ENCODE measurements around the gene TACSTD2. TPM values are rescaled to one million over a fixed set of nuclear protein-coding genes. Genes with fewer than 3 reads are reported as not detected.

Gene TACSTD2
- total RNA-seq, 3 donors from 2014 or later: 1.1 to 335 (median 230) TPM

- Histone ChIP-seq H3K4me3 (no peak overlapping the region), H3K27me3 (no peaks in the 10 kb centered on the region), H3K9me3 (no peaks in the 10 kb centered on the region), H3K27ac (no peak overlapping the region), H3K4me1 (peaks cover 5 to 17% of the 10 kb centered on the region in 2 donors), H3K36me3 (no peaks in the 10 kb centered on the region)
- TF ChIP-seq POLR2AphosphoS5 (IDR thresholded peaks at IDR 0.05): no peak
- TF ChIP-seq, protein P1, sequence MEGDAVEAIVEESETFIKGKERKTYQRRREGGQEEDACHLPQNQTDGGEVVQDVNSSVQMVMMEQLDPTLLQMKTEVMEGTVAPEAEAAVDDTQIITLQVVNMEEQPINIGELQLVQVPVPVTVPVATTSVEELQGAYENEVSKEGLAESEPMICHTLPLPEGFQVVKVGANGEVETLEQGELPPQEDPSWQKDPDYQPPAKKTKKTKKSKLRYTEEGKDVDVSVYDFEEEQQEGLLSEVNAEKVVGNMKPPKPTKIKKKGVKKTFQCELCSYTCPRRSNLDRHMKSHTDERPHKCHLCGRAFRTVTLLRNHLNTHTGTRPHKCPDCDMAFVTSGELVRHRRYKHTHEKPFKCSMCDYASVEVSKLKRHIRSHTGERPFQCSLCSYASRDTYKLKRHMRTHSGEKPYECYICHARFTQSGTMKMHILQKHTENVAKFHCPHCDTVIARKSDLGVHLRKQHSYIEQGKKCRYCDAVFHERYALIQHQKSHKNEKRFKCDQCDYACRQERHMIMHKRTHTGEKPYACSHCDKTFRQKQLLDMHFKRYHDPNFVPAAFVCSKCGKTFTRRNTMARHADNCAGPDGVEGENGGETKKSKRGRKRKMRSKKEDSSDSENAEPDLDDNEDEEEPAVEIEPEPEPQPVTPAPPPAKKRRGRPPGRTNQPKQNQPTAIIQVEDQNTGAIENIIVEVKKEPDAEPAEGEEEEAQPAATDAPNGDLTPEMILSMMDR (IDR thresholded peaks at IDR 0.05): no peak
- TF ChIP-seq POLR2A (IDR thresholded peaks at IDR 0.05): no peak
- no peak for DNase-seq (ENCODE audit: low spot score in 2 of 2)
- intact Hi-C loops (cut with DNase I; ENCODE audit: low total_unique reads): no loop called here
These were observed 11.3 kb upstream of the TACSTD2 start for GRCh38 chr1:58588396-58588795.

GRCh38 chr1:58587667-58588066 lies 10.6 kb upstream of the TACSTD2 start:
- H3K27ac ChIP-seq: no peak overlapping the region
- H3K4me3 ChIP-seq: no peak overlapping the region
- H3K4me1 ChIP-seq: peaks cover 5 to 15% of the 10 kb centered on the region in 2 donors
- TF ChIP-seq POLR2A (IDR thresholded peaks at IDR 0.05): no peak
- TF ChIP-seq, protein P1 (IDR thresholded peaks at IDR 0.05): no peak
- TF ChIP-seq POLR2AphosphoS5 (IDR thresholded peaks at IDR 0.05): no peak
- no peaks in the 10 kb centered on the region for H3K9me3 ChIP-seq
- H3K36me3 ChIP-seq: no peaks in the 10 kb centered on the region
- no peaks in the 10 kb centered on the region for H3K27me3 ChIP-seq
- DNase-seq (ENCODE audit: low spot score in 2 of 2): no peak
- intact Hi-C loops (cut with DNase I; ENCODE audit: low total_unique reads): no loop called here

DNA sequence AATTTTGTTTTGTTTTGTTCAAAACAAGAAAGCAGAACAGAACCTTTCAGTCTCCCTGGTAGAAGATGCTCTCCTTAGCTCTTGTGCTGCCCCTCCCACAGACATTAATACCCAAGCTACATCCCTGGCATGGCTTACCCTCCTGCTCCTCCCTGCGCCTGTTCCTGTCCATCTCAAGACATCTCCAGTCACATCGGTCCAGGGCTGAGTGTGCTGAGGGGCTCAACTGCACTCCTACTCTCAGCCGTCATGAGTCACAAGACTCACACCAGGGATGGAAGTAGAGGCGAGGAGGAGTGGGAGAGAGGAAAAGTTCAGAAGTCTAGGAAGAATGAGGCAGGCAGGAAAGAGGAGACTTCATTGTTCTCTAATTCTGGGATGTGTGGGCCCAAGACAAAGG lies 9.2 kb upstream of the TACSTD2 start:
- Histone ChIP-seq H3K27ac (peak overlapping the region; percentile 5 to 30), H3K4me1 (peaks cover 5 to 6% of the 10 kb centered on the region in 2 donors), H3K4me3 (no peak overlapping the region), H3K9me3 (no peaks in the 10 kb centered on the region), H3K27me3 (no peaks in the 10 kb centered on the region), H3K36me3 (no peaks in the 10 kb centered on the region)
- no peak for DNase-seq (ENCODE audit: low spot score in 2 of 2)
- intact Hi-C loops (cut with DNase I; ENCODE audit: low total_unique reads): no loop called here
- TF ChIP-seq POLR2AphosphoS5 (IDR thresholded peaks at IDR 0.05) (no peak), POLR2A (IDR thresholded peaks at IDR 0.05) (no peak)
- TF ChIP-seq, protein P1 (IDR thresholded peaks at IDR 0.05): no peak

GRCh38 chr1:58585581-58586151 lies 8.6 kb upstream of the TACSTD2 start:
- Histone ChIP-seq H3K27me3 (no peaks in the 10 kb centered on the region), H3K36me3 (no peaks in the 10 kb centered on the region), H3K4me1 (peaks cover 5 to 6% of the 10 kb centered on the region in 2 donors), H3K27ac (peak overlapping the region; percentile 88 to 91), H3K4me3 (no peak overlapping the region), H3K9me3 (no peaks in the 10 kb centered on the region)
- intact Hi-C loops (cut with DNase I; ENCODE audit: low total_unique reads): no loop called here
- no peak for TF ChIP-seq POLR2AphosphoS5 (IDR thresholded peaks at IDR 0.05)
- no peak for DNase-seq (ENCODE audit: low spot score in 2 of 2)

DNA sequence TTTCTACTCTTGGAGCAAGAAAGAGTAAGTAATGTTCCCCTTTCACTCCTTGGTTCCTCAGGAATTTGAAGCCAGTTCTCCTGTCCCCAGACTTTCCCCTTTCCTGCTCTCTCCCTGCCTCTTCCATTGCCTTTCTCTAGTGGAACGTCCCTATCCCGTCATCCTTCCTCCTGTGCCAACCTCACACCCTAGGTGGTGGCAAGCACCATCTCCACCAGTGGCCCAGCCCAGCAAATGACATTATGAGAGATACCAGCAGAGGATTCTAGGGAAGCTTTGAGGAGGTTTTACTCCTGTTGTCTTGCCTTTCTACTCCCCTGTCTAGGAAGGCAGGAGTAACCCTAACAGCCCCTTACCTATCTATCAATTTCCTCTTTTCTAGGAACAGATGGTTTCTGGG lies 8.1 kb upstream of the TACSTD2 start:
- intact Hi-C loops (cut with DNase I; ENCODE audit: low total_unique reads): no loop called here
- Histone ChIP-seq H3K4me1 (peaks cover 5 to 6% of the 10 kb centered on the region in 2 donors), H3K36me3 (no peaks in the 10 kb centered on the region), H3K9me3 (no peaks in the 10 kb centered on the region), H3K4me3 (no peak overlapping the region), H3K27me3 (no peaks in the 10 kb centered on the region), H3K27ac (peak overlapping the region; percentile 88 to 91)
- no peak for DNase-seq (ENCODE audit: low spot score in 2 of 2)
- TF ChIP-seq POLR2AphosphoS5 (IDR thresholded peaks at IDR 0.05) (no peak), POLR2A (IDR thresholded peaks at IDR 0.05) (no peak)
- TF ChIP-seq, protein P1 (IDR thresholded peaks at IDR 0.05): no peak
